Activated CD8-positive, alpha-beta T cell treated with anti-CD3 and anti-CD28 coated beads, Interleukin-2, amount 10 ng/mL, durations not matched to agents 7 days and 5 days (primary cell): ENCODE measurements around the gene GJA8. TPM values are rescaled to one million over a fixed set of nuclear protein-coding genes. Genes with fewer than 3 reads are reported as not detected.
"Not testable (repeated sequence)": the region's sequence is repeated elsewhere in the genome, so short reads cannot be mapped to it uniquely, and the experiment has no call there.

Experiments
- ATAC-seq: fragments of 150-1000 bp; cut with Tn5 transposase; one replicate; pipeline ENCODE4 v1.10.0; 2021; ENCODE audit warnings: moderate library complexity
- CTCF ChIA-PET: fragments of 350-600 bp; sonication (Branson Sonifier 250); formaldehyde crosslinking; loops from one replicate; lab custom pipeline; 2021; ENCODE audit warnings: antibody characterized with exemption; lab: Charles Lee
- POLR2A ChIA-PET: fragments of 350-600 bp; sonication (Branson Sonifier 250); formaldehyde crosslinking; loops from one replicate; lab custom pipeline; 2021; ENCODE audit warnings: antibody characterized with exemption; lab: Charles Lee
- DNase-seq: peaks from one replicate; pipeline ENCODE4 v3.0.0-alpha.2; 2020
- H3K27ac Mint-ChIP-seq: one replicate; pipeline ENCODE4 v1.8.0; 2021; ENCODE audit warnings: mild to moderate bottlenecking, mixed read lengths
- H3K27me3 Mint-ChIP-seq: one replicate; pipeline ENCODE4 v1.8.0; 2021; ENCODE audit warnings: low read depth, mixed read lengths
- H3K36me3 Mint-ChIP-seq: one replicate; pipeline ENCODE4 v1.8.0; 2021; ENCODE audit warnings: low read depth, mixed read lengths
- H3K4me1 Mint-ChIP-seq: one replicate; pipeline ENCODE4 v1.8.0; 2021; ENCODE audit warnings: low read depth, mixed read lengths
- H3K4me3 Mint-ChIP-seq: one replicate; pipeline ENCODE4 v1.8.0; 2021; ENCODE audit warnings: mild to moderate bottlenecking, mixed read lengths
- H3K9me3 Mint-ChIP-seq: one replicate; pipeline ENCODE4 v1.8.0; 2022; ENCODE audit warnings: mixed read lengths; ENCODE audit not compliant: insufficient read depth
- total RNA-seq, 2 experiments: library from RNA; stranded (reverse); gene quantifications; one replicate each; pipeline ENCODE4 v1.2.3, GENCODE V29; 2021

GJA8 gene
- total RNA-seq, 2 experiments from 2014 or later: not detected

GRCh38 chr1:147895123-147895522 is 7.5 kb upstream of the GJA8 start:
- ATAC-seq: no peak
- ChIA-PET POLR2A (no interaction called here), CTCF (interaction anchor here (0.8 to 1.7 kb wide), 4 partner anchors 9 to 622 kb away, joined by 3 to 6 read pairs (median 3); no protein-coding TSS in a partner anchor)

GRCh38 chr1:147897029-147897752 is 5.4 kb upstream of the GJA8 start:
- DNase-seq (no peak), ATAC-seq (no peak)
- no peaks in the 10 kb centered on the region for H3K4me1 Mint-ChIP-seq
- ChIA-PET POLR2A (no interaction called here), CTCF (interaction anchor here (1.5 kb wide), 1 partner anchor 15 kb away, joined by 3 read pairs; no protein-coding TSS in a partner anchor)
- no peak overlapping the region for H3K4me3 Mint-ChIP-seq
- H3K27me3 Mint-ChIP-seq: peaks cover 7% of the 10 kb centered on the region
- no peaks in the 10 kb centered on the region for H3K9me3 Mint-ChIP-seq
- no peak overlapping the region for H3K27ac Mint-ChIP-seq
- H3K36me3 Mint-ChIP-seq: no peaks in the 10 kb centered on the region

More at GRCh38 chr1:147895123-147895522, 7.5 kb upstream of the GJA8 start:
- H3K36me3 Mint-ChIP-seq: no peaks in the 10 kb centered on the region
- peaks cover 3% of the 10 kb centered on the region for H3K4me1 Mint-ChIP-seq
- DNase-seq: no peak
- no peak overlapping the region for H3K4me3 Mint-ChIP-seq
- H3K27ac Mint-ChIP-seq: no peak overlapping the region
- H3K9me3 Mint-ChIP-seq: no peaks in the 10 kb centered on the region
- peaks cover 6% of the 10 kb centered on the region for H3K27me3 Mint-ChIP-seq

- no peak overlapping the region for H3K4me3 Mint-ChIP-seq
- H3K27me3 Mint-ChIP-seq: peaks cover 7% of the 10 kb centered on the region
- no peaks in the 10 kb centered on the region for H3K9me3 Mint-ChIP-seq
- CTCF ChIA-PET: no interaction called here
- POLR2A ChIA-PET: no interaction called here
- H3K27ac Mint-ChIP-seq: no peak overlapping the region
- no peaks in the 10 kb centered on the region for H3K4me1 Mint-ChIP-seq
- ATAC-seq (no peak), DNase-seq (no peak)
- H3K36me3 Mint-ChIP-seq: no peaks in the 10 kb centered on the region
These were observed 4.8 kb upstream of the GJA8 start for GRCh38 chr1:147897789-147898188.

- POLR2A ChIA-PET: no interaction called here
- Mint-ChIP-seq H3K9me3 (no peaks in the 10 kb centered on the region), H3K27me3 (peaks cover 3% of the 10 kb centered on the region), H3K4me3 (no peak overlapping the region), H3K36me3 (no peaks in the 10 kb centered on the region), H3K4me1 (peaks cover 16% of the 10 kb centered on the region), H3K27ac (no peak overlapping the region)
- CTCF ChIA-PET: interaction anchor here (6.2 kb wide), 1 partner anchor 13 kb away, joined by 53 read pairs; no protein-coding TSS in a partner anchor
- DNase-seq (no peak), ATAC-seq (no peak)
These were observed 2.1 kb downstream of the GJA8 start for GRCh38 chr1:147904726-147905125.

GRCh38 chr1:147907786-147908509 is 5.4 kb downstream of the GJA8 start:
- Mint-ChIP-seq H3K4me1 (peaks cover 16% of the 10 kb centered on the region), H3K4me3 (no peak overlapping the region), H3K27me3 (no peaks in the 10 kb centered on the region), H3K36me3 (no peaks in the 10 kb centered on the region), H3K9me3 (no peaks in the 10 kb centered on the region), H3K27ac (no peak overlapping the region)
- POLR2A ChIA-PET: no interaction called here
- CTCF ChIA-PET: no interaction called here
- ATAC-seq (no peak), DNase-seq (no peak)

- Mint-ChIP-seq H3K4me1 (peaks cover 6% of the 10 kb centered on the region), H3K27ac (no peak overlapping the region), H3K27me3 (peaks cover 24% of the 10 kb centered on the region), H3K9me3 (no peaks in the 10 kb centered on the region), H3K36me3 (no peaks in the 10 kb centered on the region), H3K4me3 (no peak overlapping the region)
- ATAC-seq (no peak), DNase-seq (no peak)
- POLR2A ChIA-PET: no interaction called here
- CTCF ChIA-PET: no interaction called here
These were observed 10.0 kb downstream of the GJA8 start for GRCh38 chr1:147912553-147912952.

- Mint-ChIP-seq H3K36me3 (no peaks in the 10 kb centered on the region), H3K27me3 (peaks cover 24% of the 10 kb centered on the region), H3K27ac (no peak overlapping the region), H3K4me3 (no peak overlapping the region), H3K9me3 (no peaks in the 10 kb centered on the region), H3K4me1 (peaks cover 1% of the 10 kb centered on the region)
- no peak for DNase-seq
- CTCF ChIA-PET: no interaction called here
- no peak for ATAC-seq
- POLR2A ChIA-PET: no interaction called here
These were observed 10.9 kb downstream of the GJA8 start for GRCh38 chr1:147913362-147913942.

GRCh38 chr1:147919896-147920295 is 17.3 kb downstream of the GJA8 start:
- POLR2A ChIA-PET: no interaction called here
- ATAC-seq (no peak), DNase-seq (no peak)
- Mint-ChIP-seq H3K9me3 (no peaks in the 10 kb centered on the region), H3K36me3 (no peaks in the 10 kb centered on the region), H3K4me1 (no peaks in the 10 kb centered on the region), H3K4me3 (no peak overlapping the region), H3K27me3 (peaks cover 30% of the 10 kb centered on the region), H3K27ac (no peak overlapping the region)
- CTCF ChIA-PET: interaction anchor here (0.7 kb wide), 1 partner anchor 27 kb away, joined by 3 read pairs; no protein-coding TSS in a partner anchor

- H3K4me3 Mint-ChIP-seq: no peak overlapping the region
- H3K36me3 Mint-ChIP-seq: no peaks in the 10 kb centered on the region
- no peak for DNase-seq
- H3K27me3 Mint-ChIP-seq: peaks cover 6% of the 10 kb centered on the region
- peaks cover 3% of the 10 kb centered on the region for H3K4me1 Mint-ChIP-seq
- ChIA-PET POLR2A (no interaction called here), CTCF (no interaction called here)
- H3K27ac Mint-ChIP-seq: no peak overlapping the region
- H3K9me3 Mint-ChIP-seq: no peaks in the 10 kb centered on the region
- ATAC-seq: no peak
These were observed 22.2 kb downstream of the GJA8 start for GRCh38 chr1:147924813-147925212.

GRCh38 chr1:147927215-147927614 is 24.6 kb downstream of the GJA8 start:
- CTCF ChIA-PET, H3K27ac Mint-ChIP-seq, H3K36me3 Mint-ChIP-seq: not testable (repeated sequence)

GRCh38 chr1:147927689-147928088 is 25.1 kb downstream of the GJA8 start:
- Mint-ChIP-seq H3K4me1 (peaks cover 24% of the 10 kb centered on the region), H3K36me3 (peaks cover 11% of the 10 kb centered on the region)
- CTCF ChIA-PET, DNase-seq, H3K27me3 Mint-ChIP-seq, H3K27ac Mint-ChIP-seq, H3K9me3 Mint-ChIP-seq, ATAC-seq, H3K4me3 Mint-ChIP-seq, POLR2A ChIA-PET: not testable (repeated sequence)

More at GRCh38 chr1:147927215-147927614, 24.6 kb downstream of the GJA8 start:
- ATAC-seq, H3K27me3 Mint-ChIP-seq, POLR2A ChIA-PET, H3K4me3 Mint-ChIP-seq, H3K9me3 Mint-ChIP-seq, DNase-seq: not testable (repeated sequence)
- H3K4me1 Mint-ChIP-seq: peaks cover 20% of the 10 kb centered on the region
